ENCODE measurements around the gene MUCL3. TPM values are rescaled to one million over a fixed set of nuclear protein-coding genes. Genes with fewer than 3 reads are reported as not detected.

MUCL3 gene
- total RNA-seq, 2 donors from 2014 or later = not detected

GRCh38 chr6:30912746-30913520 lies 27.8 kb upstream of the MUCL3 start:
- H3K36me3 ChIP-seq = peaks cover 0 to 11% of the 10 kb centered on the region in 2 donors
- no peak for TF ChIP-seq POLR2A (IDR thresholded peaks at IDR 0.05)
- TF ChIP-seq CTCF (IDR thresholded peaks at IDR 0.05) = no peak
- no peak for TF ChIP-seq POLR2AphosphoS5 (IDR thresholded peaks at IDR 0.05)
- no peaks in the 10 kb centered on the region for H3K27me3 ChIP-seq (replicated peaks; ENCODE audit: insufficient read depth)
- peak overlapping the region; percentile 91 to 92 for H3K27ac ChIP-seq
- H3K4me3 ChIP-seq = no peak overlapping the region
- H3K9me3 ChIP-seq = no peaks in the 10 kb centered on the region
- H3K4me1 ChIP-seq (replicated peaks) = peaks cover 18% of the 10 kb centered on the region
- intact Hi-C loops (cut with DNase I) = no loop called here
- no peak for DNase-seq (ENCODE audit: low spot score)
- 72% methylated on average over 8 of the region's 8 CpGs for WGBS

- Histone ChIP-seq H3K36me3 (peaks cover 0 to 11% of the 10 kb centered on the region in 2 donors), H3K9me3 (no peaks in the 10 kb centered on the region), H3K4me3 (peak overlapping the region; percentile 42 to 52), H3K27ac (peak overlapping the region; percentile 91 to 92), H3K27me3 (replicated peaks; ENCODE audit: insufficient read depth) (no peaks in the 10 kb centered on the region), H3K4me1 (replicated peaks) (peaks cover 17% of the 10 kb centered on the region)
- 5% methylated on average over 31 of the region's 31 CpGs for WGBS
- intact Hi-C loops (cut with DNase I) = no loop called here
- TF ChIP-seq CTCF (IDR thresholded peaks at IDR 0.05) (no peak), POLR2AphosphoS5 (IDR thresholded peaks at IDR 0.05) (no peak), POLR2A (IDR thresholded peaks at IDR 0.05) (no peak)
- no peak for DNase-seq (ENCODE audit: low spot score)
Observed at GRCh38 chr6:30913721-30914075, 27.1 kb upstream of the MUCL3 start.

- Histone ChIP-seq H3K27ac (peak within 1 kb of the TSS; percentile 91 to 92), H3K27me3 (replicated peaks; ENCODE audit: insufficient read depth) (no peaks in the 10 kb centered on the region), H3K4me3 (peak within 1 kb of the TSS; percentile 42 to 52), H3K36me3 (peaks cover 0 to 11% of the 10 kb centered on the region in 2 donors), H3K4me1 (replicated peaks) (peaks cover 11% of the 10 kb centered on the region), H3K9me3 (no peaks in the 10 kb centered on the region)
- DNase-seq (ENCODE audit: low spot score) = peak; percentile 95
- WGBS = under 1% methylated on average over 48 of the region's 52 CpGs
- TF ChIP-seq CTCF (IDR thresholded peaks at IDR 0.05) (peak; percentile 36 to 82 (median 62)), POLR2A (IDR thresholded peaks at IDR 0.05) (peak; percentile 85), POLR2AphosphoS5 (IDR thresholded peaks at IDR 0.05) (peak; percentile 93)
- intact Hi-C loops (cut with DNase I) = no loop called here
Observed at GRCh38 chr6:30914076-30914853, 26.5 kb upstream of the MUCL3 start, which contains the start of gene VARS2. VARS2 (plus strand) TSS chr6:30914238; CDS start chr6:30914837, 599 bp downstream.

GRCh38 chr6:30914854-30915590 lies 25.8 kb upstream of the MUCL3 start:
- Histone ChIP-seq H3K4me1 (replicated peaks) (peaks cover 11% of the 10 kb centered on the region), H3K27me3 (replicated peaks; ENCODE audit: insufficient read depth) (no peaks in the 10 kb centered on the region), H3K27ac (peak overlapping the region; percentile 91 to 92), H3K9me3 (no peaks in the 10 kb centered on the region), H3K36me3 (peaks cover 0 to 11% of the 10 kb centered on the region in 2 donors), H3K4me3 (peak overlapping the region; percentile 42 to 52)
- WGBS = 41% methylated on average over 17 of the region's 17 CpGs
- no peak for TF ChIP-seq POLR2AphosphoS5 (IDR thresholded peaks at IDR 0.05)
- TF ChIP-seq CTCF (IDR thresholded peaks at IDR 0.05) = no peak
- no peak for TF ChIP-seq POLR2A (IDR thresholded peaks at IDR 0.05)
- no peak for DNase-seq (ENCODE audit: low spot score)
- intact Hi-C loops (cut with DNase I) = loop anchor here (5.0 kb wide), 1 partner anchor 162 kb away; no protein-coding TSS in a partner anchor

Data from prostate gland (tissue), 2 donors.